HEK293 (cell line): Measurements from ENCODE around the gene DPY19L3.

Source experiments
- ATF2 ChIP-seq: fragments of 450-650 bp; formaldehyde crosslinking; IDR thresholded peaks from 2 replicates; pipeline ENCODE4 v1.5.1; 2016; ENCODE audit warnings: missing biosample characterization, missing genetic modification characterization, low read depth
- CTCF ChIP-seq: fragments of 450-650 bp; formaldehyde crosslinking; IDR thresholded peaks from 2 replicates; pipeline ENCODE4 v1.5.1; 2016; ENCODE audit warnings: missing biosample characterization, missing genetic modification characterization
- IKZF3 ChIP-seq: fragments of 450-650 bp; IDR thresholded peaks from 2 replicates; pipeline ENCODE4 v1.5.0; 2018; ENCODE audit warnings: missing biosample characterization, mild to moderate bottlenecking, missing genetic modification characterization, moderate library complexity
- OSR2 ChIP-seq: fragments of 450-650 bp; formaldehyde crosslinking; IDR thresholded peaks from 2 replicates; pipeline ENCODE4 v1.5.1; 2016; ENCODE audit warnings: missing biosample characterization, missing genetic modification characterization
- YY1 ChIP-seq: fragments of 450-650 bp; formaldehyde crosslinking; IDR thresholded peaks from 2 replicates; pipeline ENCODE4 v1.5.1; 2018; ENCODE audit warnings: missing biosample characterization, missing genetic modification characterization
- ZBTB44 ChIP-seq: fragments of 450-650 bp; IDR thresholded peaks from 2 replicates; pipeline ENCODE4 v1.5.1; 2018; ENCODE audit warnings: missing biosample characterization, mild to moderate bottlenecking, missing genetic modification characterization
- ZNF19 ChIP-seq: fragments of 450-650 bp; formaldehyde crosslinking; IDR thresholded peaks from 2 replicates; pipeline ENCODE4; 2016; ENCODE audit warnings: missing biosample characterization, missing genetic modification characterization, low read depth
- ZNF621 ChIP-seq: fragments of 450-650 bp; formaldehyde crosslinking; IDR thresholded peaks from 2 replicates; pipeline ENCODE4 v1.5.1; 2017; ENCODE audit warnings: missing biosample characterization, missing genetic modification characterization
- ZNF704 ChIP-seq: fragments of 450-650 bp; formaldehyde crosslinking; IDR thresholded peaks from 2 replicates; pipeline ENCODE4 v1.5.1; 2016; ENCODE audit warnings: missing biosample characterization, missing genetic modification characterization

GRCh38 chr19:32401992-32402391 is 3.6 kb upstream of the DPY19L3 start:
- TF ChIP-seq IKZF3 (tag by site-specific recombination) (no peak), ZNF621 (tag by site-specific recombination) (no peak), CTCF (tag by site-specific recombination) (no peak), ZNF19 (tag by site-specific recombination) (no peak), ZBTB44 (tag by site-specific recombination) (no peak), ZNF704 (tag by site-specific recombination) (no peak), OSR2 (tag by site-specific recombination) (no peak), YY1 (no peak), ATF2 (tag by site-specific recombination) (no peak)
